Astrocyte (in vitro differentiated cells and primary cell): Measurements from ENCODE around the gene SUGCT.

ENCODE experiments used
- EZH2 ChIP-seq: IDR thresholded peaks from 2 replicates; pipeline ENCODE4 v1.6.1; 2012; ENCODE audit warnings: mild to moderate bottlenecking, low read length, inconsistent platforms; ENCODE audit not compliant: insufficient read depth
- TF ChIP-seq, protein P1 (sequence below): IDR thresholded peaks from 2 replicates; pipeline ENCODE4 v1.5.1; 2011; ENCODE audit warnings: low read depth, mild to moderate bottlenecking, inconsistent platforms, low read length, moderate library complexity; ENCODE audit not compliant: insufficient read depth

- TF ChIP-seq, protein P1, sequence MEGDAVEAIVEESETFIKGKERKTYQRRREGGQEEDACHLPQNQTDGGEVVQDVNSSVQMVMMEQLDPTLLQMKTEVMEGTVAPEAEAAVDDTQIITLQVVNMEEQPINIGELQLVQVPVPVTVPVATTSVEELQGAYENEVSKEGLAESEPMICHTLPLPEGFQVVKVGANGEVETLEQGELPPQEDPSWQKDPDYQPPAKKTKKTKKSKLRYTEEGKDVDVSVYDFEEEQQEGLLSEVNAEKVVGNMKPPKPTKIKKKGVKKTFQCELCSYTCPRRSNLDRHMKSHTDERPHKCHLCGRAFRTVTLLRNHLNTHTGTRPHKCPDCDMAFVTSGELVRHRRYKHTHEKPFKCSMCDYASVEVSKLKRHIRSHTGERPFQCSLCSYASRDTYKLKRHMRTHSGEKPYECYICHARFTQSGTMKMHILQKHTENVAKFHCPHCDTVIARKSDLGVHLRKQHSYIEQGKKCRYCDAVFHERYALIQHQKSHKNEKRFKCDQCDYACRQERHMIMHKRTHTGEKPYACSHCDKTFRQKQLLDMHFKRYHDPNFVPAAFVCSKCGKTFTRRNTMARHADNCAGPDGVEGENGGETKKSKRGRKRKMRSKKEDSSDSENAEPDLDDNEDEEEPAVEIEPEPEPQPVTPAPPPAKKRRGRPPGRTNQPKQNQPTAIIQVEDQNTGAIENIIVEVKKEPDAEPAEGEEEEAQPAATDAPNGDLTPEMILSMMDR, result no peak
- no peak for TF ChIP-seq EZH2
These were observed 302.7 kb downstream of the SUGCT start for GRCh38 chr7:40437498-40437897.
